ENCODE results near the gene COMMD9.

DNA sequence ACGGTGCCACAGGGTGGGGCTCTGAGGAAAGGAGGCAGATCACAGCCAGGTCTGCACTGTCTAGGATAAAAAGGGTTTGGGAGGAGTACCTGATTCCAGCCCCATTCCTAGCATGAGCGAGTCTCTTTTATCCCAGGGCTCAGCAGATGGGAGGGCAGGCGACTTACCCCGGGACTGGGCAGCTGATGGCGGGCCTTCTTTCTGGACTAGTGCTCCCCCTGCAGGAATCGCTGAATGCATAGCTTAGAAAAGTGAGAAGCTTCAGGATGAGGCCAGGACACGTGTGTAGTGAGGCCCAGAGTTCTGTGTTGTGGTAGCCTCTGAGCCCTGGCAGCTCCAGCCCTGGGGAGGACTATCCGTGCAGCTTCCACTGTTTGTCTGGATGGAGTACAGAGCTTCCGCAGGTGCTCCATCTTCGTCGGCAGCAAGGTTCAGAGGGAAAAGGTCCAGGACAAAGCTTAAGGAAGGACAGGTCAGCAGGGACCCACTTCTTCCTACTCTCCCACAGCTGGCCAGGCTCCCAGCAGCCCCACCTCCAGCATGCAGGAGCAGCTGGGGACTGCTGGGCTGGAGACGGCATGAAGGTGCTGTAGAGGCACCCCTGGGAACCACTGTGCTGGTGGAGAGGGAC, 30.4 kb downstream of the COMMD9 start:
- TF ChIP-seq CTCF (IDR thresholded peaks at IDR 0.05; ENCODE audit: poor library complexity) (peak; percentile 67), EZH2 (IDR thresholded peaks at IDR 0.05; ENCODE audit: borderline replicate concordance) (no peak), EZH2phosphoT487 (IDR thresholded peaks at IDR 0.05; ENCODE audit: low read depth, severe bottlenecking, unreplicated experiment) (no peak)

All from hepatocyte (in vitro differentiated cells).